ENCODE results near the gene CNBD2.

CNBD2 gene

GRCh38 chr20:36052117-36052513 is 83.7 kb downstream of the CNBD2 start:
- TF ChIP-seq CTCF (IDR thresholded peaks at IDR 0.05), result no peak

- TF ChIP-seq CTCF (IDR thresholded peaks at IDR 0.05), result no peak
Observed at GRCh38 chr20:36055145-36055544, 86.8 kb downstream of the CNBD2 start.

GRCh38 chr20:36060676-36061075 is 92.3 kb downstream of the CNBD2 start:
- no peak for TF ChIP-seq CTCF (IDR thresholded peaks at IDR 0.05)

GRCh38 chr20:36061754-36062153 is 93.4 kb downstream of the CNBD2 start:
- no peak for TF ChIP-seq CTCF (IDR thresholded peaks at IDR 0.05)

- TF ChIP-seq CTCF (IDR thresholded peaks at IDR 0.05), result no peak
Observed at GRCh38 chr20:36062799-36063198, 94.4 kb downstream of the CNBD2 start.

- no peak for TF ChIP-seq CTCF (IDR thresholded peaks at IDR 0.05)
Observed at GRCh38 chr20:36063916-36064657, 95.7 kb downstream of the CNBD2 start.

- no peak for TF ChIP-seq CTCF (IDR thresholded peaks at IDR 0.05)
Observed at GRCh38 chr20:36064658-36065426, 96.5 kb downstream of the CNBD2 start.
